Fibroblast of peridontal ligament (primary cell): Measurements from ENCODE around the gene MCF2L2.

Source experiments
- DNase-seq: peaks from one replicate; pipeline ENCODE4 v3.0.0-alpha.2; 2010; ENCODE audit errors: extremely low read depth

MCF2L2 gene

GRCh38 chr3:183266454-183266853 lies 162.0 kb downstream of the MCF2L2 start:
- no peak for DNase-seq

GRCh38 chr3:183265834-183266417 lies 162.5 kb downstream of the MCF2L2 start:
- DNase-seq: peak; percentile 41

GRCh38 chr3:183265157-183265642 lies 163.2 kb downstream of the MCF2L2 start:
- DNase-seq: peak; percentile 49

GRCh38 chr3:183264268-183264667 lies 164.2 kb downstream of the MCF2L2 start:
- DNase-seq: no peak

GRCh38 chr3:183262875-183263378 lies 165.5 kb downstream of the MCF2L2 start:
- DNase-seq: no peak

GRCh38 chr3:183261151-183261724 lies 167.2 kb downstream of the MCF2L2 start:
- DNase-seq: peak; percentile 26

- DNase-seq: no peak
Observed at GRCh38 chr3:183260167-183260904, 168.1 kb downstream of the MCF2L2 start.

GRCh38 chr3:183259621-183260020 lies 168.8 kb downstream of the MCF2L2 start:
- DNase-seq: no peak

GRCh38 chr3:183259087-183259486 lies 169.3 kb downstream of the MCF2L2 start:
- no peak for DNase-seq

GRCh38 chr3:183255348-183255730 lies 173.1 kb downstream of the MCF2L2 start:
- no peak for DNase-seq

- no peak for DNase-seq
Observed at GRCh38 chr3:183254487-183255347, 173.7 kb downstream of the MCF2L2 start.

- peak; percentile 46 for DNase-seq
Observed at GRCh38 chr3:183253528-183254486, 174.6 kb downstream of the MCF2L2 start.

GRCh38 chr3:183252973-183253527 lies 175.4 kb downstream of the MCF2L2 start, which contains the start of gene B3GNT5:
B3GNT5 (plus strand) TSS chr3:183253253; CDS start chr3:183269799, 16,546 bp downstream.
- DNase-seq: no peak

GRCh38 chr3:183252118-183252782 lies 176.2 kb downstream of the MCF2L2 start:
- no peak for DNase-seq

- DNase-seq: no peak
Observed at GRCh38 chr3:183249006-183249718, 179.3 kb downstream of the MCF2L2 start.

GRCh38 chr3:183247011-183247589 lies 181.3 kb downstream of the MCF2L2 start:
- DNase-seq: no peak

GRCh38 chr3:183244981-183245476 lies 183.4 kb downstream of the MCF2L2 start:
- no peak for DNase-seq

- DNase-seq: no peak
Observed at GRCh38 chr3:183244219-183244618, 184.2 kb downstream of the MCF2L2 start.
